WI38 (cell line): ENCODE results near the gene POU6F1.

ENCODE experiments used
- H3K4me3 ChIP-seq: 2 replicates; pipeline ENCODE4 v1.5.1; 2011; ENCODE audit warnings: low read depth, mild to moderate bottlenecking, control low read depth, low read length
- TF ChIP-seq, protein P1 (sequence below): IDR thresholded peaks from 2 replicates; pipeline ENCODE4 v1.5.1; 2012; ENCODE audit warnings: low read depth, mild to moderate bottlenecking, control low read depth, low read length

Gene POU6F1

DNA sequence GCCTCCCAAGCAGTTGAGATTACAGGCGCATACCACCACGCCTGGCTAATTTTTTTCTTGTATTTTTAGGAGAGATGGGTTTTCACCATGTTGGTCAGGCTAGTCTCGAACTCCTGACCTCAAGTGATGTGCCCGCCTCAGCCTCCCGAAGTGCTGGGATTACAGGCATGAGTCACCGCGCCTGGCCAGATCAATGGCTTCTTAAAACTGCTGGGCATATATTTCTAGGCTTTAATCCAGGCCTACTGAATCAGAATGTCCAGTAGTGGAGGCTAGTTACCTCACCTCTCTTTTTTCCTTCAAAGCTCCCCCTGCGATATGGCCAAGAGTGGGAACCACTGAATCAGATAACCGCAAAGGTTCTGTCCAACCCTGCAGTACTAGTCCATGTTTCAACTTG, 17.1 kb downstream of the POU6F1 start:
- TF ChIP-seq, protein P1, sequence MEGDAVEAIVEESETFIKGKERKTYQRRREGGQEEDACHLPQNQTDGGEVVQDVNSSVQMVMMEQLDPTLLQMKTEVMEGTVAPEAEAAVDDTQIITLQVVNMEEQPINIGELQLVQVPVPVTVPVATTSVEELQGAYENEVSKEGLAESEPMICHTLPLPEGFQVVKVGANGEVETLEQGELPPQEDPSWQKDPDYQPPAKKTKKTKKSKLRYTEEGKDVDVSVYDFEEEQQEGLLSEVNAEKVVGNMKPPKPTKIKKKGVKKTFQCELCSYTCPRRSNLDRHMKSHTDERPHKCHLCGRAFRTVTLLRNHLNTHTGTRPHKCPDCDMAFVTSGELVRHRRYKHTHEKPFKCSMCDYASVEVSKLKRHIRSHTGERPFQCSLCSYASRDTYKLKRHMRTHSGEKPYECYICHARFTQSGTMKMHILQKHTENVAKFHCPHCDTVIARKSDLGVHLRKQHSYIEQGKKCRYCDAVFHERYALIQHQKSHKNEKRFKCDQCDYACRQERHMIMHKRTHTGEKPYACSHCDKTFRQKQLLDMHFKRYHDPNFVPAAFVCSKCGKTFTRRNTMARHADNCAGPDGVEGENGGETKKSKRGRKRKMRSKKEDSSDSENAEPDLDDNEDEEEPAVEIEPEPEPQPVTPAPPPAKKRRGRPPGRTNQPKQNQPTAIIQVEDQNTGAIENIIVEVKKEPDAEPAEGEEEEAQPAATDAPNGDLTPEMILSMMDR = no peak
- H3K4me3 ChIP-seq = no peak overlapping the region

GRCh38 chr12:51200156-51200555, 17.7 kb downstream of the POU6F1 start:
- H3K4me3 ChIP-seq = no peak overlapping the region
- TF ChIP-seq, protein P1 = no peak

DNA sequence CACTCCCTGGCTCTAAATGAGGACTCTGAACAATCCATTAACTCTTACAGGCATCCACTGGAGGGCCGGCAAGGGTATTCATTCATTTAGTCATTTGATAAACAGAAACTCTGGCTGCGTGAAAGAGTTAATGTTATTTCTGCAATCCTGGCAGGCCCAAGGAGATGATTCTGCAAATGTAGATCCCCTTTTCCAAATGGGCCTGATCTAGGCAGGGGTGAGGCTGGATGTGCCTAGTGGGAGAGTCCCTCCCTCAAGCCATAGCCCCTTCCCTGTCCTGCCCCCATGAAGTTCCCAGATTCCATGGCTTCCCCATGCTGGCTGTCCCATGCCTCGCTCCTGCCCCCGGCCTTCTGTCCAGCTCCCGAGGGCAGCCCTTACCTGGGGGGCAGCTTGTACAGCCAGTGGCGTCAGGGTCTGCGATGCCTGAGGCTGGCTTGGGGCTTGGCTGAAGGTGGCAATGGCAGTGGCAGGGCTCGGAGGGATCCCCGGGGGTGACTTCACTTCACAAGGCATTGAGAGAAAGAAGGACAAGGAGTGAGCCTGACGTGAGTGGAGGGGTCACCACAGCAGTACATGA, 18.4 kb downstream of the POU6F1 start:
- TF ChIP-seq, protein P1 = no peak
- no peak overlapping the region for H3K4me3 ChIP-seq

DNA sequence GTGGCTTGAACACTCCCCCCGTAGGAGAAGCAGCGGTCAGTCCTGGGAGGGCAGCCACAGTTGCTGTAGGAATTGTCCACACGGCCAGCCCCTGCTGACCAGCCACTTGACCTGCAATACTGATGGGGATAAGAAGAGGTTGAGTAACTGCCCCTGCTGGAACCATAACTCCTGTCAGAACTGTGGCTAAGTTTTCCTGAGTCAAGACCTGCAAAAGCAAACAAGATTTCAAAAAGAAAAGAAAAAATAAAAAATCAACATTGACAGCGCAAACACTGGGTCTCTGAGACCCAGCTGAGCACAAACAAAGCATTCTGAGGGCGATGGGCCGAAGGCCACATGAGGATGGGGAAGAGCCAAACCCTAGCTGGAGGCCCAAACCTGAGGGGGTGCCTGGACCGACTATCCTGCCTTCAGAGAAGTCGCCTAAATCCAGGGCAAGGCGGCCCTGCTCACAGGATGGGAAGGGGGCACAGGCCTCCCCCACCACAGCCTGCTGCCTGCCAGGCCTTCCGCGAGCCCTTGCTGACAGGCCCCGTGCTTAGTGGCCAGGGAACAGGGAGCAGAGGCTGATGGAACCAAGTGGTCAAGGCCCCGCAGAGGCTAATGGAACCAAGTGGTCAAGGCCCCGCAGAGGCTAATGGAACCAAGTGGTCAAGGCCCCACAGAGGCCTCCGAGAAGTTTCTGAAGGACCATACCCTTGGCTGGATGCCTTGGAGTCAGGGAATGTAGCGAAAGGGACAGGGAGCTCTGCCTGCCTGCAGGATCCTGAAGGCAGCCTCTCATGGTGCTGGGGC, 19.1 kb downstream of the POU6F1 start:
- H3K4me3 ChIP-seq = no peak overlapping the region
- TF ChIP-seq, protein P1 = no peak

DNA sequence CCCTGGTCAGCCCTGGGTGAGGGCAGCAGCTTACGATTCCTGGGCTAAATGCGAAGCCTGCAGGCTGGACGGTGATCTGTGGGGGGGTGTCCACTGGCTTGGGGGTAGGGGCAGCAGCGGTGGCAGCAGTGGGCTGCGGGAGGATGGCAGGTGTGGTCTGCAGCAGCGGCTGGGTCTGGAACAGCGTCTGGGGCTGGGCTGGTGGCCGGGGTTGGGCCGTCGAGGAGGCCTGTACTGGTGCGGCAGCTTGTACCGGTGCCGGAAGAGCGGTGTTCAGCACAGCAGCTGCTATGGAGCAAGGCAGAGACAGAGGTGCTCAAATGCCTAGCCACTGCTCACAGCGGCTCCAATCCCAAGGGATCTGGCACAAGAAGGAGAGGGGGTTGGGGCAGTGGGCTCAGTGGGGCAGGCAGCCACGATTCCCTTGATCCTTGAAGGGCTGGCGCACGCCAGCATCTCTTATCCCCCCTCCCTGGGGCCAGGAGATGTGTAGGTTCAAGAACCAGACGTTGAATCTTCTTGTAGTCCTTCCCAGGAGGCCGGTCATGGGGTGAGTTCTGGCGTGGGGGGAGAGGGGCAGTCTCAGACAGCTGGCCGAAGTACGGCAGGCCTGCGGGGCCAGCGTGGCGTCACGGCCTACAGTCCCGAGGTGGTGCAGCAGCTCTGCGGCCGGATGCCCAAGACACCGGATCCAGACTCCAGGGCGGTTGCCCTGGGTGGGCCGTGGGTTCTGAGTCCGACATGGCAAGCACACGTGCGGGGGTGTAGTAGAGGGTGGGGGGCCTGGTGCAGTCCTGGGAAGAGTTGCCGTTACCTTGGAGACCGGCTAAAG, 19.9 kb downstream of the POU6F1 start:
- H3K4me3 ChIP-seq = no peak overlapping the region
- TF ChIP-seq, protein P1 = no peak

- TF ChIP-seq, protein P1 = no peak
- H3K4me3 ChIP-seq = no peak overlapping the region
These were observed 21.3 kb downstream of the POU6F1 start for GRCh38 chr12:51196547-51196946.
